Colonic mucosa (tissue), 4 donors: ENCODE results near the gene ASCC3. TPM values are rescaled to one million over a fixed set of nuclear protein-coding genes. Genes with fewer than 3 reads are reported as not detected.

Experiments used
- DNase-seq: peaks from one replicate; pipeline ENCODE4 v3.0.0-alpha.2; 2020
- H3K27ac ChIP-seq: fragments of 200-600 bp; one replicate; pipeline ENCODE4 v1.8.0; 2021
- H3K27me3 ChIP-seq: fragments of 200-600 bp; one replicate; pipeline ENCODE4 v1.8.0; 2021
- H3K36me3 ChIP-seq: fragments of 200-600 bp; one replicate; pipeline ENCODE4 v1.8.0; 2021
- H3K4me1 ChIP-seq: fragments of 200-600 bp; one replicate; pipeline ENCODE4 v1.8.0; 2021; ENCODE audit warnings: mild to moderate bottlenecking
- H3K4me3 ChIP-seq: fragments of 200-600 bp; one replicate; pipeline ENCODE4 v1.8.0; 2021
- H3K9ac ChIP-seq, 2 donors: one replicate each; pipeline ENCODE4 v1.7.0; 2013; ENCODE audit warnings: control low read depth in 2 of 2, low read depth in 2 of 2, low read length in 2 of 2
- H3K9me3 ChIP-seq: fragments of 200-600 bp; one replicate; pipeline ENCODE4 v1.8.0; 2021
- CTCF ChIP-seq: fragments of 200-600 bp; IDR thresholded peaks from one replicate; pipeline ENCODE4 v1.8.0; 2022; ENCODE audit warnings: antibody characterized with exemption, mild to moderate bottlenecking
- intact Hi-C: fragments of 100-400 bp; cut with DNase I; formaldehyde crosslinking; loops from one replicate; pipeline ENCODE4 v1.14.1; 2022
- total RNA-seq, 2 donors: library from RNA; stranded (reverse); fragmentation: NEBNext Ultra II Directional in 1 of 2; extraction: Animal tissue kit (Norgen Biotek cat#: 25700) in 1 of 2; gene quantifications; one replicate each; pipeline ENCODE4 v1.2.1, GENCODE V29; 2021
- donor health status: healthy.
- donor health status: DM: no; HTN: no; CAD: no.
- donor health status: DM: no; HTN: no; CAD: no.

Gene ASCC3
- total RNA-seq, 2 donors from 2014 or later = 33.7 to 41.9 TPM

- intact Hi-C loops = no loop called here
- Histone ChIP-seq H3K4me1 (peaks cover 4% of the 10 kb centered on the region), H3K4me3 (no peak overlapping the region), H3K27ac (no peak overlapping the region), H3K9me3 (no peaks in the 10 kb centered on the region), H3K36me3 (no peaks in the 10 kb centered on the region), H3K9ac (no peak overlapping the region), H3K27me3 (peaks cover 97% of the 10 kb centered on the region)
- TF ChIP-seq CTCF = no peak
- no peak for DNase-seq
These were observed 419.0 kb downstream of the ASCC3 start for GRCh38 chr6:100461917-100462705.

GRCh38 chr6:100461278-100461916, 419.7 kb downstream of the ASCC3 start:
- Histone ChIP-seq H3K4me3 (no peak overlapping the region), H3K27ac (no peak overlapping the region), H3K9me3 (no peaks in the 10 kb centered on the region), H3K4me1 (peaks cover 4% of the 10 kb centered on the region), H3K27me3 (peaks cover 98% of the 10 kb centered on the region), H3K9ac (no peak overlapping the region), H3K36me3 (no peaks in the 10 kb centered on the region)
- intact Hi-C loops = no loop called here
- TF ChIP-seq CTCF = no peak
- no peak for DNase-seq

- peaks cover 97% of the 10 kb centered on the region for H3K27me3 ChIP-seq
- TF ChIP-seq CTCF = no peak
- H3K9ac ChIP-seq = no peak overlapping the region
- H3K27ac ChIP-seq = no peak overlapping the region
- intact Hi-C loops = no loop called here
- no peak for DNase-seq
- H3K4me1 ChIP-seq = peaks cover 4% of the 10 kb centered on the region
- no peak overlapping the region for H3K4me3 ChIP-seq
- H3K36me3 ChIP-seq = no peaks in the 10 kb centered on the region
- H3K9me3 ChIP-seq = no peaks in the 10 kb centered on the region
These were observed 420.4 kb downstream of the ASCC3 start for GRCh38 chr6:100460650-100461204.

GRCh38 chr6:100459592-100460184, 421.4 kb downstream of the ASCC3 start:
- Histone ChIP-seq H3K4me3 (no peak overlapping the region), H3K27me3 (peaks cover 97% of the 10 kb centered on the region), H3K9me3 (no peaks in the 10 kb centered on the region), H3K36me3 (no peaks in the 10 kb centered on the region), H3K4me1 (peaks cover 1% of the 10 kb centered on the region), H3K27ac (no peak overlapping the region), H3K9ac (no peak overlapping the region)
- no peak for TF ChIP-seq CTCF
- intact Hi-C loops = no loop called here
- no peak for DNase-seq

- no peak for DNase-seq
- intact Hi-C loops = no loop called here
- no peaks in the 10 kb centered on the region for H3K9me3 ChIP-seq
- no peak overlapping the region for H3K4me3 ChIP-seq
- no peaks in the 10 kb centered on the region for H3K4me1 ChIP-seq
- TF ChIP-seq CTCF = no peak
- no peak overlapping the region for H3K27ac ChIP-seq
- no peaks in the 10 kb centered on the region for H3K36me3 ChIP-seq
- H3K9ac ChIP-seq = no peak overlapping the region
- peaks cover 96% of the 10 kb centered on the region for H3K27me3 ChIP-seq
These were observed 422.1 kb downstream of the ASCC3 start for GRCh38 chr6:100458841-100459591.
